ENCODE results near the gene GFRAL.

DNA sequence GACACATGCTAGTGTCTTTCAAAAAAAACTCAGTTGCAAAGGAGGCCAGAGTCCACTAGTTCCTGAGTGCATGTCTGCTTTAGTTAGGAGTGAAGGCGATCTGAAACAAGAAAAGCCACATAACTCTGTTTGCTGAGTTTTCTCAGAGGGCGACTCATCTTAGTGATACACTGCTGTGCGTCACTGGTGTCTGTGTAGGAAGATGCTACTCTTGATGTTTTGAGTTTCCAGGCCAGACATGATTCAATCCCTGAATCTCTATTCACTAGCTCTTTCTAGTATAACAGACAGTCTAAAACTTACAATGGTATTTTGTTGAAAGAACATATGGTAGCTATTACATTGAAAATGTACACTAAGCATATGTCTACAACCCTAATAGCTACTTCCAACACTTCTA is 60.9 kb downstream of the GFRAL start:
- TF ChIP-seq GATA2 (IDR thresholded peaks at IDR 0.05; ENCODE audit: low read depth, low read length) = no peak
- no peak for TF ChIP-seq GATA3 (IDR thresholded peaks at IDR 0.05; ENCODE audit: low read depth, low read length)

Measured in SH-SY5Y (cell line).